GM10847 (cell line): Measurements from ENCODE around the gene ORC2.

Source experiments
- POLR2A ChIP-seq: IDR thresholded peaks from 2 replicates; pipeline ENCODE4 v1.6.1; 2011; ENCODE audit not compliant: insufficient read length; ENCODE audit errors: extremely low read depth

The ORC2 gene

GRCh38 chr2:200963124-200963917 lies at the start of gene ORC2:
ORC2 (minus strand) TSS chr2:200963660; CDS start chr2:200958123, 5,537 bp downstream.
- no peak for TF ChIP-seq POLR2A

- no peak for TF ChIP-seq POLR2A
Measured at GRCh38 chr2:201008296-201008829, 44.9 kb upstream of the ORC2 start.

- TF ChIP-seq POLR2A: no peak
Measured at GRCh38 chr2:201007584-201007998, 44.1 kb upstream of the ORC2 start.

GRCh38 chr2:201006704-201007103 lies 43.2 kb upstream of the ORC2 start:
- TF ChIP-seq POLR2A: no peak

GRCh38 chr2:201004370-201004769 lies 40.9 kb upstream of the ORC2 start:
- no peak for TF ChIP-seq POLR2A

- TF ChIP-seq POLR2A: no peak
Measured at GRCh38 chr2:200993097-200993496, 29.6 kb upstream of the ORC2 start.

- TF ChIP-seq POLR2A: no peak
Measured at GRCh38 chr2:200987137-200987536, 23.7 kb upstream of the ORC2 start.

- TF ChIP-seq POLR2A: no peak
Measured at GRCh38 chr2:200985799-200986198, 22.3 kb upstream of the ORC2 start.

GRCh38 chr2:200976710-200977109 lies 13.2 kb upstream of the ORC2 start:
- no peak for TF ChIP-seq POLR2A

- TF ChIP-seq POLR2A: no peak
Measured at GRCh38 chr2:200975672-200976071, 12.2 kb upstream of the ORC2 start.

GRCh38 chr2:200968735-200969134 lies 5.3 kb upstream of the ORC2 start:
- no peak for TF ChIP-seq POLR2A

GRCh38 chr2:200968162-200968561 lies 4.7 kb upstream of the ORC2 start:
- no peak for TF ChIP-seq POLR2A

- no peak for TF ChIP-seq POLR2A
Measured at GRCh38 chr2:200966770-200967169, 3.3 kb upstream of the ORC2 start.

GRCh38 chr2:200964498-200964897 lies 1.0 kb upstream of the ORC2 start:
- TF ChIP-seq POLR2A: no peak

GRCh38 chr2:200962811-200963123 lies 693 bp downstream of the ORC2 start:
- no peak for TF ChIP-seq POLR2A

- TF ChIP-seq POLR2A: no peak
Measured at GRCh38 chr2:200961674-200962073, 1.8 kb downstream of the ORC2 start.

GRCh38 chr2:200950378-200950777 lies 13.1 kb downstream of the ORC2 start:
- TF ChIP-seq POLR2A: no peak

- TF ChIP-seq POLR2A: no peak
Measured at GRCh38 chr2:200945395-200945729, 18.1 kb downstream of the ORC2 start.
